ENCODE data around the gene HM13. TPM values are rescaled to one million over a fixed set of nuclear protein-coding genes. Genes with fewer than 3 reads are reported as not detected.

Gene HM13
- total and polyA plus RNA-seq, 9 of the 15 experiments (the other 6 are each of a cell fraction or from before 2014, with no cell fraction given) = 7.7 to 136 (median 74.5) TPM

DNA sequence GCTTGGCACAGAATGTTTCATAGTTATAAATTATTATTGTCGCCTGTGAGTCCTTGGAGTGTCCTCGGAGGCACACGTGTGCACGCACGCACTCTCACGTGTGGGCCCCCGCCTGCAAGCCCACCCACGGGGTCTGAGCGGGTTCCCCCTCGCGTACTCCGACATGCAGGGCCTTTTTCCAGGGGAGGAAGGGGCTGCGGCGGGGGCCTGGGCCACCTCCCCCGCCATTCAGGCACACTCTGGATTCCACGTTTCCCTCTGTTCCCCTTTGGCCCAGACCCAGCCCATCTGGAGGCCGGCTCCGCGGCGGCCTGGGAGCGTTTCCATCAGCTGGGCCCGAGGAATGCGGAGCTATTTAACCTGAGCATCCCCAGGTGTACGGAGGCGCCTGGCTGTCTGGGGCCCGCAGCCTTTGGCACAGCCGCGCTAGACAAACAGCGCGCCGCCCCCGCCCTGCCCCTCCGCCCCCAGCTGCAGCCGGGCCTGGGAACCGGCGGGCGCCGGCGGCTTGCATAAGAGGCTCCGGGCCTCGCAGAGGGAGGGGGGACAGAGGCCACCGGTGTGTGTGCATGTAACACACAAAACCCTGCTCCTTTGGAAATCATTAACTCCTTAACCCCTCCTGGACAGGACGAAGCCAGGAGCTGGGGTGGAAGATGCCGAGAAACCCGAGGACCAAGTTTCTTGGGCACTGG lies 94.2 kb downstream of the HM13 start (continued):
- no peak for TF ChIP-seq ZNF133 (CRISPR knock-in tag; IDR thresholded peaks at IDR 0.05)
- TF ChIP-seq ESRRA (IDR thresholded peaks at IDR 0.05; ENCODE audit: borderline replicate concordance, low read depth) = peak; percentile 43
- no peak for TF ChIP-seq XRCC5 (IDR thresholded peaks at IDR 0.05; ENCODE audit: low read depth, low read length)
- TF ChIP-seq, protein P1, sequence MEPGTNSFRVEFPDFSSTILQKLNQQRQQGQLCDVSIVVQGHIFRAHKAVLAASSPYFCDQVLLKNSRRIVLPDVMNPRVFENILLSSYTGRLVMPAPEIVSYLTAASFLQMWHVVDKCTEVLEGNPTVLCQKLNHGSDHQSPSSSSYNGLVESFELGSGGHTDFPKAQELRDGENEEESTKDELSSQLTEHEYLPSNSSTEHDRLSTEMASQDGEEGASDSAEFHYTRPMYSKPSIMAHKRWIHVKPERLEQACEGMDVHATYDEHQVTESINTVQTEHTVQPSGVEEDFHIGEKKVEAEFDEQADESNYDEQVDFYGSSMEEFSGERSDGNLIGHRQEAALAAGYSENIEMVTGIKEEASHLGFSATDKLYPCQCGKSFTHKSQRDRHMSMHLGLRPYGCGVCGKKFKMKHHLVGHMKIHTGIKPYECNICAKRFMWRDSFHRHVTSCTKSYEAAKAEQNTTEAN (CRISPR knock-in tag; IDR thresholded peaks at IDR 0.05) = no peak
- peak; percentile 42; the same call in 1 of the 2 replicates for TF ChIP-seq CREM (IDR thresholded peaks at IDR 0.05; ENCODE audit: low read depth)
- TF ChIP-seq, protein P2, sequence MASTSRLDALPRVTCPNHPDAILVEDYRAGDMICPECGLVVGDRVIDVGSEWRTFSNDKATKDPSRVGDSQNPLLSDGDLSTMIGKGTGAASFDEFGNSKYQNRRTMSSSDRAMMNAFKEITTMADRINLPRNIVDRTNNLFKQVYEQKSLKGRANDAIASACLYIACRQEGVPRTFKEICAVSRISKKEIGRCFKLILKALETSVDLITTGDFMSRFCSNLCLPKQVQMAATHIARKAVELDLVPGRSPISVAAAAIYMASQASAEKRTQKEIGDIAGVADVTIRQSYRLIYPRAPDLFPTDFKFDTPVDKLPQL (IDR thresholded peaks at IDR 0.05; ENCODE audit: extremely low read depth, insufficient read length) = no peak
- TF ChIP-seq SIRT6 (IDR thresholded peaks at IDR 0.05; ENCODE audit: low read depth, low read length) = no peak
- no peak for TF ChIP-seq TFAM (CRISPR knock-in tag; conservative IDR thresholded peaks at IDR 0.05)
- TF ChIP-seq BACH1 (tag; IDR thresholded peaks at IDR 0.05) = no peak
- TF ChIP-seq, protein P3, sequence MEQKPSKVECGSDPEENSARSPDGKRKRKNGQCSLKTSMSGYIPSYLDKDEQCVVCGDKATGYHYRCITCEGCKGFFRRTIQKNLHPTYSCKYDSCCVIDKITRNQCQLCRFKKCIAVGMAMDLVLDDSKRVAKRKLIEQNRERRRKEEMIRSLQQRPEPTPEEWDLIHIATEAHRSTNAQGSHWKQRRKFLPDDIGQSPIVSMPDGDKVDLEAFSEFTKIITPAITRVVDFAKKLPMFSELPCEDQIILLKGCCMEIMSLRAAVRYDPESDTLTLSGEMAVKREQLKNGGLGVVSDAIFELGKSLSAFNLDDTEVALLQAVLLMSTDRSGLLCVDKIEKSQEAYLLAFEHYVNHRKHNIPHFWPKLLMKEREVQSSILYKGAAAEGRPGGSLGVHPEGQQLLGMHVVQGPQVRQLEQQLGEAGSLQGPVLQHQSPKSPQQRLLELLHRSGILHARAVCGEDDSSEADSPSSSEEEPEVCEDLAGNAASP (IDR thresholded peaks at IDR 0.05) = no peak
- TF ChIP-seq MCM5 (IDR thresholded peaks at IDR 0.05; ENCODE audit: low read depth) = no peak
- TF ChIP-seq ZNF311 (CRISPR knock-in tag; IDR thresholded peaks at IDR 0.05) = no peak
- peak; percentile 42 for TF ChIP-seq KDM5B (IDR thresholded peaks at IDR 0.05; ENCODE audit: insufficient replicate concordance, low read depth, low read length)
- TF ChIP-seq SETDB1 (IDR thresholded peaks at IDR 0.05; ENCODE audit: low read length) = no peak
- TF ChIP-seq SIN3A (IDR thresholded peaks at IDR 0.05; ENCODE audit: borderline replicate concordance in 2 of 2, control insufficient read depth in 1 of 2, low read depth in 2 of 2, low read length in 2 of 2) = peak in 1 of 2 experiments; percentile 4; a peak in 1 of 4 replicates
- TF ChIP-seq CHCHD3 (CRISPR knock-in tag; IDR thresholded peaks at IDR 0.05) = no peak
- no peak for TF ChIP-seq ZNF785 (CRISPR knock-in tag; IDR thresholded peaks at IDR 0.05)
- TF ChIP-seq, protein P4, sequence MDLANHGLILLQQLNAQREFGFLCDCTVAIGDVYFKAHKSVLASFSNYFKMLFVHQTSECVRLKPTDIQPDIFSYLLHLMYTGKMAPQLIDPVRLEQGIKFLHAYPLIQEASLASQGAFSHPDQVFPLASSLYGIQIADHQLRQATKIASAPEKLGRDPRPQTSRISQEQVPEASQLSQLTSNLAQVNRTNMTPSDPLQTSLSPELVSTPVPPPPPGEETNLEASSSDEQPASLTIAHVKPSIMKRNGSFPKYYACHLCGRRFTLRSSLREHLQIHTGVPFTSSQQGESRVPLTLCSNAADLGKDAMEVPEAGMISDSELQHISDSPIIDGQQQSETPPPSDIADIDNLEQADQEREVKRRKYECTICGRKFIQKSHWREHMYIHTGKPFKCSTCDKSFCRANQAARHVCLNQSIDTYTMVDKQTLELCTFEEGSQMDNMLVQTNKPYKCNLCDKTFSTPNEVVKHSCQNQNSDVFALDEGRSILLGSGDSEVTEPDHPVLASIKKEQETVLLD (IDR thresholded peaks at IDR 0.05) = no peak
- TF ChIP-seq TARDBP (IDR thresholded peaks at IDR 0.05) = no peak
- no peak for TF ChIP-seq IRF2 (CRISPR knock-in tag; IDR thresholded peaks at IDR 0.05)
- TF ChIP-seq MTA1 (IDR thresholded peaks at IDR 0.05; ENCODE audit: borderline replicate concordance) = no peak
- TF ChIP-seq ZNF354B (CRISPR knock-in tag; IDR thresholded peaks at IDR 0.05) = no peak
- peak; percentile 72 for TF ChIP-seq KLF16 (IDR thresholded peaks at IDR 0.05)
- TF ChIP-seq HLTF (IDR thresholded peaks at IDR 0.05) = no peak
- TF ChIP-seq, protein P5, sequence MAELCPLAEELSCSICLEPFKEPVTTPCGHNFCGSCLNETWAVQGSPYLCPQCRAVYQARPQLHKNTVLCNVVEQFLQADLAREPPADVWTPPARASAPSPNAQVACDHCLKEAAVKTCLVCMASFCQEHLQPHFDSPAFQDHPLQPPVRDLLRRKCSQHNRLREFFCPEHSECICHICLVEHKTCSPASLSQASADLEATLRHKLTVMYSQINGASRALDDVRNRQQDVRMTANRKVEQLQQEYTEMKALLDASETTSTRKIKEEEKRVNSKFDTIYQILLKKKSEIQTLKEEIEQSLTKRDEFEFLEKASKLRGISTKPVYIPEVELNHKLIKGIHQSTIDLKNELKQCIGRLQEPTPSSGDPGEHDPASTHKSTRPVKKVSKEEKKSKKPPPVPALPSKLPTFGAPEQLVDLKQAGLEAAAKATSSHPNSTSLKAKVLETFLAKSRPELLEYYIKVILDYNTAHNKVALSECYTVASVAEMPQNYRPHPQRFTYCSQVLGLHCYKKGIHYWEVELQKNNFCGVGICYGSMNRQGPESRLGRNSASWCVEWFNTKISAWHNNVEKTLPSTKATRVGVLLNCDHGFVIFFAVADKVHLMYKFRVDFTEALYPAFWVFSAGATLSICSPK (IDR thresholded peaks at IDR 0.05; ENCODE audit: borderline replicate concordance) = no peak
